Erythroblast (primary cell): ENCODE data around the gene CDC25B.
A peak's percentile ranks its signal among the peaks of the same experiment; 100 is the strongest.
"Not testable (repeated sequence)": the region's sequence is repeated elsewhere in the genome, so short reads cannot be mapped to it uniquely, and the experiment has no call there.

Source experiments
- DNase-seq, 2 experiments: peaks; one replicate each; lab custom pipeline; 2025; lab: John Stamatoyannopoulos, UW
- GATA1 ChIP-seq: IDR thresholded peaks from 2 replicates; pipeline ENCODE4 v1.6.1; 2011; ENCODE audit warnings: low read depth, mild to moderate bottlenecking, control low read depth, low read length, moderate library complexity
- POLR2A ChIP-seq: IDR thresholded peaks from 2 replicates; pipeline ENCODE4 v1.6.1; 2011; ENCODE audit warnings: mild to moderate bottlenecking, low read length

CDC25B gene

GRCh38 chr20:3828798-3829197 lies 32.7 kb downstream of the CDC25B start:
- no peak for DNase-seq
- no peak for TF ChIP-seq GATA1
- TF ChIP-seq POLR2A, result no peak

- not testable (repeated sequence) for DNase-seq
Measured at GRCh38 chr20:3829891-3830290, 33.8 kb downstream of the CDC25B start.

- no peak for TF ChIP-seq GATA1
- no peak for TF ChIP-seq POLR2A
- no peak for DNase-seq
Measured at GRCh38 chr20:3836132-3836531, 40.0 kb downstream of the CDC25B start.

GRCh38 chr20:3839328-3839727 lies 43.2 kb downstream of the CDC25B start:
- TF ChIP-seq GATA1 (no peak), POLR2A (no peak)
- DNase-seq, result peak; percentile 48 to 81

- not testable (repeated sequence) for DNase-seq
Measured at GRCh38 chr20:3840201-3840600, 44.1 kb downstream of the CDC25B start.

- TF ChIP-seq GATA1, result no peak
- no peak for TF ChIP-seq POLR2A
- peak; percentile 61 to 86 for DNase-seq
Measured at GRCh38 chr20:3842348-3842930, 46.3 kb downstream of the CDC25B start.

- peak; percentile 17 for TF ChIP-seq POLR2A
- no peak for TF ChIP-seq GATA1
- peak; percentile 92 to 94 for DNase-seq
Measured at GRCh38 chr20:3843490-3843889, 47.4 kb downstream of the CDC25B start.

GRCh38 chr20:3843990-3844619 lies 48.0 kb downstream of the CDC25B start:
- DNase-seq, result not testable (repeated sequence)

GRCh38 chr20:3846378-3846739 lies 50.2 kb downstream of the CDC25B start:
- TF ChIP-seq POLR2A, result no peak
- DNase-seq, result no peak

- peak; percentile 90 to 93 for DNase-seq
- TF ChIP-seq POLR2A (peak; percentile 62), GATA1 (no peak)
Measured at GRCh38 chr20:3846740-3847428, 50.8 kb downstream of the CDC25B start, which contains the start of gene MAVS. Gene MAVS (plus strand): TSS chr20:3846834. CDS start chr20:3854625, 7,791 bp downstream.

GRCh38 chr20:3847429-3847940 lies 51.4 kb downstream of the CDC25B start:
- peak in 1 of 2 experiments; percentile 46 for DNase-seq
- no peak for TF ChIP-seq POLR2A
- TF ChIP-seq GATA1, result no peak

GRCh38 chr20:3848565-3848964 lies 52.5 kb downstream of the CDC25B start:
- TF ChIP-seq POLR2A (no peak), GATA1 (no peak)

GRCh38 chr20:3854462-3854871 lies 58.4 kb downstream of the CDC25B start:
- TF ChIP-seq POLR2A (no peak), GATA1 (no peak)
- DNase-seq, result no peak

More at GRCh38 chr20:3848565-3848964, 52.5 kb downstream of the CDC25B start:
- DNase-seq, result no peak
